ENCODE data around the gene CMTM6.
A peak's percentile ranks its signal among the peaks of the same experiment; 100 is the strongest.

The CMTM6 gene

DNA sequence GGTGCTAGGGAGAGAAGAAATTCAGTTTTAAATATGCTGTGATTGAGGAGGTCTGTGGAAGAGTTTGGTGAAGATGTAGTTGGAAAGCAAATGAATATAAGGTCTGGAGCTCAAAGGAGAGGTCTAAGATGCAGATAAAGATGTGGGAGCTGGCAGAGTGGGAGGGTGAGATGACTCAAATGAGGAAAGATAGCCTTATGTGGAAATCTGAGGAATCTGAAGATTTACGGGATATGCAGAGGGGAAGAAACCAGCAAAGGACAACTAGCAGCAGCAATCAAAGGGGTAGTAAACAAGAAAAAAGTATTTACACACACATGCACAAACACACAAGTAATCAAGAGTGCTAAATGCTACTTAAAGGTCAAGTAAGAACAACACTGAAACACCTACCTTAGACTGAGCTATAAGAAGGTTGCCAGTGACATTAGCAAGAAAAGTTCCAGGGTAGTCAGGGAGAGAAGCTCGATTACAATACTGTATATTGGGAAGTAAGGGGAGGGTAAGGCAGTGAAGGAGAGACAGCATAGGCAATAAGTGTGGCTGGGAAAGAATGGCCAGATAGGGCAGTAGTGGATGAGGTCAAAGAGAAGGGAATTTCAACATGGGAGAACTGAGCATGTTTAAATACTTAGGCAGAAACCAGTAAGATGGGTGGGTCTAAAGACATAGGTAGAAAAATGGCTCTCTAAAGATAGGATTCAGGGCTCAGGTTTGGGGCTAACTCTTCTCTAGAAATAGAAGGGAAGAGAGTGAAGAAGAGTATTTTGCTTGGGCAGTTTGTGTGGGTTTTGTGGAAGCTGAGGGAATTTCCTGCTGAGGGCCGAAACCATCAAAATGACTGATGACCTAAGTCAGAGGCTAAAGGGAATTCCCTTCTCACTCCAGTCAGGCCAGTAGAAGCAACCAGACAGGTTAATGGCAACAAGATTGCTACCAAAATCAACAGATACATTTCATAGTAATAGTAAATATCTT is 8.9 kb downstream of the CMTM6 start:
- TF ChIP-seq, protein P1, sequence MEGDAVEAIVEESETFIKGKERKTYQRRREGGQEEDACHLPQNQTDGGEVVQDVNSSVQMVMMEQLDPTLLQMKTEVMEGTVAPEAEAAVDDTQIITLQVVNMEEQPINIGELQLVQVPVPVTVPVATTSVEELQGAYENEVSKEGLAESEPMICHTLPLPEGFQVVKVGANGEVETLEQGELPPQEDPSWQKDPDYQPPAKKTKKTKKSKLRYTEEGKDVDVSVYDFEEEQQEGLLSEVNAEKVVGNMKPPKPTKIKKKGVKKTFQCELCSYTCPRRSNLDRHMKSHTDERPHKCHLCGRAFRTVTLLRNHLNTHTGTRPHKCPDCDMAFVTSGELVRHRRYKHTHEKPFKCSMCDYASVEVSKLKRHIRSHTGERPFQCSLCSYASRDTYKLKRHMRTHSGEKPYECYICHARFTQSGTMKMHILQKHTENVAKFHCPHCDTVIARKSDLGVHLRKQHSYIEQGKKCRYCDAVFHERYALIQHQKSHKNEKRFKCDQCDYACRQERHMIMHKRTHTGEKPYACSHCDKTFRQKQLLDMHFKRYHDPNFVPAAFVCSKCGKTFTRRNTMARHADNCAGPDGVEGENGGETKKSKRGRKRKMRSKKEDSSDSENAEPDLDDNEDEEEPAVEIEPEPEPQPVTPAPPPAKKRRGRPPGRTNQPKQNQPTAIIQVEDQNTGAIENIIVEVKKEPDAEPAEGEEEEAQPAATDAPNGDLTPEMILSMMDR (IDR thresholded peaks at IDR 0.05; ENCODE audit: insufficient read depth, low read depth, low read length, missing control alignments), result no peak
- peak; percentile 50 for DNase-seq (ENCODE audit: low read depth)

DNA sequence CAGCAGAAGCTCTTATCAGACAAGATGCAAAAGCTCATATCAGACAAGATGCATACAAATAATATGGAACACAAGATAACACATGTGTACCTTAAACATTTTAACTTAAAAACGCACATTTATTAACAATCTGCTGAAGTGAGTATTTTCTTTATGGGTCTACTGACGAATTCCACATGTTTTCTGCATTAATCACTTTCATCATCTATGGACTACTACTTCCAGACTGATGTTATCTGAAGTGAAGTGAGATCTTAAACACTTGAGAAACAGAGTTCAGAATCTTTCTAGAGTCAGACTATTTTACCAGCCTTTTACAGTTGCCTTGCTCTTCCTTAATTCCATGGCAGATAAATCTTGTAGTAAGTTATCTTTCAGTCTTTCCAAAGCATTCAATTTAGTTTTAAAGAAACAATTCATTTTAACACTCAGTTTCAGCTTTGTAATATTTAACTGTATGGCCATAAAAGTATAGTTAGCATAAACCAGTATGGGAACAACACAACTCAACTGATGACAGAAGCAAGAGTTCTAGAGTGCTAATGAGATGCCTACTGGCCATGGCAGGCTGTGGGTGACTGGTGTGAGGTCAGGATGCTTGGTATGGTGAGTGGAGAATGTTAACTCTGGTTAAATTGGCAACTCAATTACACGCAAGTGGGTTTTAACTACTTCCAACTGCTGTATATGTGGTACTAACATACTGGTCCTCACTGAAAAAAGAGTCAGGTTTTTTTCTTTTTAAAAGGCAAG is 9.8 kb downstream of the CMTM6 start:
- H3K4me3 ChIP-seq (ENCODE audit: low read length), result no peak overlapping the region
- TF ChIP-seq, protein P1 (IDR thresholded peaks at IDR 0.05; ENCODE audit: insufficient read depth, low read depth, low read length, missing control alignments), result no peak
- no peak for DNase-seq (ENCODE audit: low read depth)

More for the DNA sequence above, 8.9 kb downstream of the CMTM6 start:
- no peak overlapping the region for H3K4me3 ChIP-seq (ENCODE audit: low read length)

DNA sequence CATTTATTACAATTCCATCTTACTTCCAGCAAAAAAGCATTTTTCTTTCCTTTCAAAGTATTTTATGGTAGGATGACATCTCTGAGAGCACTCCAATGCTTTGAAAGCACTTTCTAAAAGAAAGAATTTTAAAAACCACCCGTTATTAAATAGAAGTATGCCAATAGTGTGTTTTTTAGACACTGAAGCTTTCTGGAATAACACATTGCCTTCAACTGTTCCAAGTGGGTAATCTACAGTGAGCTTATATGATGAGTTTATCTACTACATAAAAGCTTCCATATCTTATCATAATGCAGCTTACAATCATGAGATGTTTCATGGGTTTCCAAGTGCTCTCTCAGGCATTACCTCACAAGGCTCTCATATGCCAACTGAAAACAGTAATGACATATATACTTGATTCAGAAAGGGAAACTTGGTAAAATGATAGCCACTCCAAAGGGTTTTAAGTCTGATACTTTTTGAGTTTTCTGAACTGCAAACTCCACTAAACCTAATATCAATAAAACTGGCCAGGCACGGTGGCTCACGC is 14.1 kb downstream of the CMTM6 start:
- TF ChIP-seq, protein P1 (IDR thresholded peaks at IDR 0.05; ENCODE audit: insufficient read depth, low read depth, low read length, missing control alignments), result no peak
- no peak overlapping the region for H3K4me3 ChIP-seq (ENCODE audit: low read length)
- no peak for DNase-seq (ENCODE audit: low read depth)

DNA sequence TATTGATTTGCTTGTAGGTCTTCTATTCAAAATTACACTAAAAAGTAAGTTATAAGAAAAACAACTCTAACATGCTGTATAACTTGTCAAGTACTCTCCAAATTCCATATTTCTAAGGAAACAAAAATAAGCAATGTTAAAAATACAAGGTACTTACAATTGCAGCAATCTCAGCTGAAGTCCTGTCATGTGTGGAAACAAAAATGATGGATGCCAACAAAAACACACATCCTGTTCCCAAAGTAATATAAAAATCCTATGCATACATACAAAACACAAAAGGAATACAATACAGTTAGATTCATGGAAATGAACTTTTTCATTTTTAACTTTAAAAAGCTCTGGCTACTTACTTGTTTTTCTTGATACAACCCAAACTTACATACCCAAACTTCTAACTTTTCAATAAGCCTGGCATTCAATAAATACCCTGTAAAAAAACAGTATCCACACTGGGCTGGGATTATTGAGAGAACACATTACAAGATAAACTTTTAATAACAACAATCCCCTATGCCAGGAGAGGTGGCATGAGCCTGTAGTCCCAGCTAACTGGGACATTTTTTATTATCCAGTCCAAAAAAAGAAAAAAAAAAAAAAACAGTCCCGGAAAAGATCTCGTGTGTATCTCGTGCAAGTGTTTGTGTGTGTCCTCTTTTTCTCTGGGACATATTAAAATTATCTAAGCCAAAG is 14.7 kb downstream of the CMTM6 start:
- no peak overlapping the region for H3K4me3 ChIP-seq (ENCODE audit: low read length)
- DNase-seq (ENCODE audit: low read depth), result no peak
- TF ChIP-seq, protein P1 (IDR thresholded peaks at IDR 0.05; ENCODE audit: insufficient read depth, low read depth, low read length, missing control alignments), result no peak

DNA sequence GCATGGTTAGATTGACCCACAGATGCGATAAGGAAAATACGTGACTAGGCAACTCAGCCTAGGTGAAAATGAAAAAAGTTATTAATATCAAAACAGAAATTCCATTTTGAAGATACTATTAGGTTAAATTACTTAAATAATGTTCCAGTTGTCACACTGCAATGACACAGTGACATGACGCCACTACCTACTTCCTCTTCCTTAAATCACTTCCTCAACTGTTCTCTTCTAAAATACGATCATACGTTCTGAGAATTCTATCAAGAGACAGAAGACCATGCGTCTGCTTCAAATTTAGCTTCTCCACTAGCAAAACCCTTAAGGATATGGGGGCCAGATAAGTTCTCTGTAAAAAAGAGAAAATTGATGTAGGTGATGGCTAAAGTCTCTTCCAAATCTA is 18.2 kb downstream of the CMTM6 start:
- TF ChIP-seq, protein P1 (IDR thresholded peaks at IDR 0.05; ENCODE audit: insufficient read depth, low read depth, low read length, missing control alignments), result no peak
- DNase-seq (ENCODE audit: low read depth), result no peak
- H3K4me3 ChIP-seq (ENCODE audit: low read length), result no peak overlapping the region

DNA sequence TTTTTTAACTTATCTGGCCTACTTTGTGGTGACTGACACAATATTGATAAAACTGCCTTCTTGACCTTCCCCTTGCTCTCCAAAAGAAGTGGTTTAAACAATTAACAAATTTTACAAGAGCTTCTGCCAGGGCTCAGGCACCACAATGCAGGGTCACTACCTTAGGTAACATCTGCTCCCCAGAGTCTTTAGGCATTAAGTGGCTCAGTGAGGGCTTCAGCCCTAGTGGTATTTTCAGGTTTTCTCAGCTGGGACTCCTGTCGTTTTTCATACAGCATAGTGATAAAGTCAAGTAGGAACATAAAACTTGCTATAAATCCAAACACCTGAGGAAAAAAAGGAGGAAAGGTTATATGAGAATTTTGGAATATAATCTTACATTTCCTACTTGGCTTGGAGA is 18.9 kb downstream of the CMTM6 start:
- TF ChIP-seq, protein P1 (IDR thresholded peaks at IDR 0.05; ENCODE audit: insufficient read depth, low read depth, low read length, missing control alignments), result no peak
- no peak for DNase-seq (ENCODE audit: low read depth)
- no peak overlapping the region for H3K4me3 ChIP-seq (ENCODE audit: low read length)

All from epithelial cell of esophagus (primary cell).